ENCODE data around the gene C4BPB. TPM values are rescaled to one million over a fixed set of nuclear protein-coding genes. Genes with fewer than 3 reads are reported as not detected.

The C4BPB gene
- total and polyA plus RNA-seq, 2 experiments from 2014 or later, result 13.5 to 16.8 TPM

DNA sequence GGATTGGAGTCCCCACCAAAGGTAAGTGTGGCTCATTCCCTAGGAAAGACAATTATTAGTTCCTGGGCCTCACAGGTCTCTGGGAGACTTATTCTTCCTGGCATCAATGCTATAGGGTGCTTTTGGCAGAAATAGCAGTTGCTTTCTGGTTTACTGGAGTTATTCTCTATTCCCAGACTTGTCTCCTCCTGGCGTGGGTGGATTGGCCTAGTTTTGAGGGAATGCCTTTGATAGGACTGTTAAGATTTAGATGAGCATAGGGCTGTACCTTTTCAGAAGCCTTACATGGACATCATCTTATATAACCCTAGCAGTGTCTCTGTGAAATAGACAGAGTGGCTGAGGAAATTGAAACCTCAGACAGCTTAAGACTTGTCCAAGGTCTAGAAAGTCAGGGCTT is 26.6 kb upstream of the C4BPB start:
- no peaks in the 10 kb centered on the region for H3K36me3 ChIP-seq (replicated peaks; ENCODE audit: insufficient read depth, low read depth)
- no peak for TF ChIP-seq EZH2 (IDR thresholded peaks at IDR 0.05; ENCODE audit: borderline replicate concordance)
- TF ChIP-seq, protein P1, sequence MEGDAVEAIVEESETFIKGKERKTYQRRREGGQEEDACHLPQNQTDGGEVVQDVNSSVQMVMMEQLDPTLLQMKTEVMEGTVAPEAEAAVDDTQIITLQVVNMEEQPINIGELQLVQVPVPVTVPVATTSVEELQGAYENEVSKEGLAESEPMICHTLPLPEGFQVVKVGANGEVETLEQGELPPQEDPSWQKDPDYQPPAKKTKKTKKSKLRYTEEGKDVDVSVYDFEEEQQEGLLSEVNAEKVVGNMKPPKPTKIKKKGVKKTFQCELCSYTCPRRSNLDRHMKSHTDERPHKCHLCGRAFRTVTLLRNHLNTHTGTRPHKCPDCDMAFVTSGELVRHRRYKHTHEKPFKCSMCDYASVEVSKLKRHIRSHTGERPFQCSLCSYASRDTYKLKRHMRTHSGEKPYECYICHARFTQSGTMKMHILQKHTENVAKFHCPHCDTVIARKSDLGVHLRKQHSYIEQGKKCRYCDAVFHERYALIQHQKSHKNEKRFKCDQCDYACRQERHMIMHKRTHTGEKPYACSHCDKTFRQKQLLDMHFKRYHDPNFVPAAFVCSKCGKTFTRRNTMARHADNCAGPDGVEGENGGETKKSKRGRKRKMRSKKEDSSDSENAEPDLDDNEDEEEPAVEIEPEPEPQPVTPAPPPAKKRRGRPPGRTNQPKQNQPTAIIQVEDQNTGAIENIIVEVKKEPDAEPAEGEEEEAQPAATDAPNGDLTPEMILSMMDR (IDR thresholded peaks at IDR 0.05; ENCODE audit: poor library complexity), result no peak

DNA sequence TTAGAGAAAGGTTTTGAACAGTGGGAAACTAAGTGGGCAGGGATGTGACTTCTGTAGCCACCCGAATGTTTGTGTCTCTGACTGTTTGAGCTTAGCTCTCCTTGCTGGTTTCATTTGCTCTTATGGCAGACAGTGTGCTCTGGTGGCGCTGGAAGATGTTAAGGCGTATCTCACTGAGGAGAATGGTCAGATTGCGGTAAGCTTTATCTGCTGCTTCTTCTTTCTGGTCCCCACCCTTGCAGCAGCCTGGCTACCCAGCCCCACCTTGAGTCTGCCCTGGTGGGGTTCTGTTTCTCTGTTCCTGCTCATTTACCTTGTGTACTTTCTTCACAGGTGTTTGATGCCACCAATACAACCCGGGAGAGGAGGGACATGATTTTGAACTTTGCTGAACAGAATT is 25.6 kb upstream of the C4BPB start:
- Histone ChIP-seq H3K9me3 (ENCODE audit: low read depth) (no peaks in the 10 kb centered on the region), H4K20me1 (ENCODE audit: insufficient read depth, poor library complexity, severe bottlenecking) (no peaks in the 10 kb centered on the region), H3K4me1 (ENCODE audit: insufficient read depth) (no peaks in the 10 kb centered on the region), H3K9me2 (replicated peaks; ENCODE audit: insufficient read depth) (no peaks in the 10 kb centered on the region), H3K4me3 (no peak overlapping the region), H3K27me3 (no peaks in the 10 kb centered on the region), H2AFZ (no peak overlapping the region), H3K79me2 (peaks cover 2% of the 10 kb centered on the region), H3K4me2 (no peak overlapping the region), H3K36me3 (replicated peaks; ENCODE audit: insufficient read depth, low read depth) (no peaks in the 10 kb centered on the region), H3K27ac (no peak overlapping the region)
- no peak for DNase-seq (ENCODE audit: low spot score)
- WGBS (ENCODE audit: low lambda C conversion rate, missing lambda C conversion rate), result 96% methylated on average over 5 of the region's 5 CpGs
- TF ChIP-seq, protein P1 (IDR thresholded peaks at IDR 0.05; ENCODE audit: poor library complexity), result no peak
- TF ChIP-seq EZH2phosphoT487 (IDR thresholded peaks at IDR 0.05; ENCODE audit: low read depth, severe bottlenecking, unreplicated experiment) (no peak), EZH2 (IDR thresholded peaks at IDR 0.05; ENCODE audit: borderline replicate concordance) (no peak)

More for the DNA sequence above, 26.6 kb upstream of the C4BPB start:
- Histone ChIP-seq H3K4me1 (ENCODE audit: insufficient read depth) (no peaks in the 10 kb centered on the region), H4K20me1 (ENCODE audit: insufficient read depth, poor library complexity, severe bottlenecking) (no peaks in the 10 kb centered on the region), H3K4me3 (no peak overlapping the region), H2AFZ (no peak overlapping the region), H3K27ac (no peak overlapping the region), H3K4me2 (no peak overlapping the region), H3K9me2 (replicated peaks; ENCODE audit: insufficient read depth) (no peaks in the 10 kb centered on the region), H3K27me3 (no peaks in the 10 kb centered on the region), H3K79me2 (peaks cover 3% of the 10 kb centered on the region), H3K9me3 (ENCODE audit: low read depth) (no peaks in the 10 kb centered on the region)
- DNase-seq (ENCODE audit: low spot score), result no peak
- WGBS (ENCODE audit: low lambda C conversion rate, missing lambda C conversion rate), result 83% methylated on average over 1 of the region's 1 CpG

DNA sequence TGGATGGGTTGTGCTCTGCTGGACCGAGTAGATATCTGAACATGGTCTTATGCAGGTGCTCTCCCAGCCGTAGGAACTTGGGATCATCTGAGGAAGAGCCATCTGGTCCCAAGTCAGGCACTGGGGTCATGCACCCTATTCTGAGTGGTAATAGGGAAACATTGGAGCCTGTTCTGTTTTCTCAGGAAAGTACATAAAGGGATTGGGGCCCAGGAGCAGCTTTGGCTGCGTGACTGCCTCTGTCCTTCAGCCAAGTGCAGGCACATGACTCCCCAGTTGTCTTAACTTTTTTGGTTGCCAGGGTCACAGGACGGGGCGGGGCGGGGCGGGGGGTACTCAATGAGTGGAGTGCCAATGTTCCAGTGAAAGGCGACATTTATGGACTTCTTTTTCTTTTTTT is 24.1 kb upstream of the C4BPB start:
- no peak for TF ChIP-seq EZH2 (IDR thresholded peaks at IDR 0.05; ENCODE audit: borderline replicate concordance)
- TF ChIP-seq, protein P1 (IDR thresholded peaks at IDR 0.05; ENCODE audit: poor library complexity), result no peak
- no peak for TF ChIP-seq EZH2phosphoT487 (IDR thresholded peaks at IDR 0.05; ENCODE audit: low read depth, severe bottlenecking, unreplicated experiment)
- H3K27me3 ChIP-seq, result no peaks in the 10 kb centered on the region
- no peak for DNase-seq (ENCODE audit: low spot score)
- H3K4me1 ChIP-seq (ENCODE audit: insufficient read depth), result no peaks in the 10 kb centered on the region
- H2AFZ ChIP-seq, result no peak overlapping the region
- H3K9me3 ChIP-seq (ENCODE audit: low read depth), result no peaks in the 10 kb centered on the region
- H3K36me3 ChIP-seq (replicated peaks; ENCODE audit: insufficient read depth, low read depth), result no peaks in the 10 kb centered on the region
- peak overlapping the region; percentile 34 for H3K27ac ChIP-seq
- no peak overlapping the region for H3K4me3 ChIP-seq
- no peaks in the 10 kb centered on the region for H4K20me1 ChIP-seq (ENCODE audit: insufficient read depth, poor library complexity, severe bottlenecking)
- 94% methylated on average over 8 of the region's 8 CpGs for WGBS (ENCODE audit: low lambda C conversion rate, missing lambda C conversion rate)
- no peaks in the 10 kb centered on the region for H3K9me2 ChIP-seq (replicated peaks; ENCODE audit: insufficient read depth)
- H3K4me2 ChIP-seq, result no peak overlapping the region
- no peaks in the 10 kb centered on the region for H3K79me2 ChIP-seq

DNA sequence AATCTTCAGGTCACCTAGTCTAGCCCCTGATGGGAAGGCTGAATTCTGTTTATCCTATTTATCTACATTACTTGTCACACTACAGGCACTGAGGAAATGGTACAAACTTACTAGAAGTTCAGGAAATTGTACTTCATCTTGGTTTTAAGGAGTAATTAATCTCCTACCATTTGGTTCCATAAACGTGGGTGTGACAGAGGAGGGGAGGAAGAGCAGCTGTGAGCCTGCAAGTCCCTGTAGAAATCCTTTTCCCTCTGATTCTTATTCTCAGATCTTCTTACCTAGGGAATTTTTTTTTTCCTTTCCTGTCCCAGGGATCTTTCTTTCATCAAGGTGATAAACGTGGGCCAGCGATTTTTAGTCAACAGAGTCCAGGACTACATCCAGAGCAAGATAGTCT is 21.5 kb upstream of the C4BPB start:
- no peaks in the 10 kb centered on the region for H3K9me2 ChIP-seq (replicated peaks; ENCODE audit: insufficient read depth)
- no peaks in the 10 kb centered on the region for H4K20me1 ChIP-seq (ENCODE audit: insufficient read depth, poor library complexity, severe bottlenecking)
- no peaks in the 10 kb centered on the region for H3K36me3 ChIP-seq (replicated peaks; ENCODE audit: insufficient read depth, low read depth)
- no peaks in the 10 kb centered on the region for H3K79me2 ChIP-seq
- no peaks in the 10 kb centered on the region for H3K4me1 ChIP-seq (ENCODE audit: insufficient read depth)
- H3K4me3 ChIP-seq, result no peak overlapping the region
- WGBS (ENCODE audit: low lambda C conversion rate, missing lambda C conversion rate), result 72% methylated on average over 3 of the region's 3 CpGs
- no peak overlapping the region for H2AFZ ChIP-seq
- TF ChIP-seq EZH2 (IDR thresholded peaks at IDR 0.05; ENCODE audit: borderline replicate concordance) (no peak), EZH2phosphoT487 (IDR thresholded peaks at IDR 0.05; ENCODE audit: low read depth, severe bottlenecking, unreplicated experiment) (no peak)
- TF ChIP-seq, protein P1 (IDR thresholded peaks at IDR 0.05; ENCODE audit: poor library complexity), result no peak
- peak overlapping the region; percentile 75 for H3K27ac ChIP-seq
- no peaks in the 10 kb centered on the region for H3K9me3 ChIP-seq (ENCODE audit: low read depth)
- no peaks in the 10 kb centered on the region for H3K27me3 ChIP-seq
- no peak overlapping the region for H3K4me2 ChIP-seq
- DNase-seq (ENCODE audit: low spot score), result no peak
